Mucosa of descending colon (tissue), 3 donors: ENCODE results near the gene TGFB3. TPM values are rescaled to one million over a fixed set of nuclear protein-coding genes. Genes with fewer than 3 reads are reported as not detected.

Source experiments
- ATAC-seq: fragments of 200-7000 bp; cut with Tn5 transposase; one replicate; pipeline ENCODE4 v1.9.1; 2020; ENCODE audit warnings: mild to moderate bottlenecking, moderate library complexity
- DNase-seq, 3 donors: peaks; one replicate each; pipeline ENCODE4 v3.0.0-alpha.2; 2020
- H3K36me3 ChIP-seq: fragments of 200-600 bp; one replicate; pipeline ENCODE4 v1.8.0; 2021; ENCODE audit warnings: low read depth, mild to moderate bottlenecking
- H3K4me1 ChIP-seq: fragments of 200-600 bp; one replicate; pipeline ENCODE4 v1.8.0; 2021; ENCODE audit warnings: low read depth, mild to moderate bottlenecking
- H3K4me3 ChIP-seq: fragments of 200-600 bp; one replicate; pipeline ENCODE4 v1.8.0; 2021; ENCODE audit warnings: mild to moderate bottlenecking
- H3K9me3 ChIP-seq: fragments of 200-600 bp; one replicate; pipeline ENCODE4 v1.8.0; 2021; ENCODE audit warnings: mild to moderate bottlenecking
- intact Hi-C, 2 donors: fragments of 100-400 bp; cut with DNase I in 1 of 2; cut with micrococcal nuclease in 1 of 2; formaldehyde crosslinking; loops; one replicate each; pipeline versions ENCODE4 v1.11.0 to v1.11.1; 2022; cut with DNase I, micrococcal nuclease
- total RNA-seq, 3 donors: library from RNA; stranded (reverse); fragmentation: NEBNext Ultra II Directional in 2 of 3; extraction: Animal tissue kit (Norgen Biotek cat#: 25700) in 2 of 3; gene quantifications; one replicate each; pipeline versions ENCODE4 v1.2.1 to v1.2.4, GENCODE V29; 2021 to 2023
- TF ChIP-seq, protein P1 (sequence below): fragments of 200-600 bp; IDR thresholded peaks from one replicate; pipeline ENCODE4 v1.8.0; 2022; ENCODE audit warnings: antibody characterized with exemption, mild to moderate bottlenecking
- donor health status: DM: no; HTN: no; CAD: no; lungs with moderate emphysema.
- donor health status: DM: no; HTN: no; CAD: no.
- donor health status: DM: no; HTN: yes; CAD: no.

The TGFB3 gene
- total RNA-seq, 3 donors from 2014 or later: 5.2 to 13.0 (median 5.7) TPM

DNA sequence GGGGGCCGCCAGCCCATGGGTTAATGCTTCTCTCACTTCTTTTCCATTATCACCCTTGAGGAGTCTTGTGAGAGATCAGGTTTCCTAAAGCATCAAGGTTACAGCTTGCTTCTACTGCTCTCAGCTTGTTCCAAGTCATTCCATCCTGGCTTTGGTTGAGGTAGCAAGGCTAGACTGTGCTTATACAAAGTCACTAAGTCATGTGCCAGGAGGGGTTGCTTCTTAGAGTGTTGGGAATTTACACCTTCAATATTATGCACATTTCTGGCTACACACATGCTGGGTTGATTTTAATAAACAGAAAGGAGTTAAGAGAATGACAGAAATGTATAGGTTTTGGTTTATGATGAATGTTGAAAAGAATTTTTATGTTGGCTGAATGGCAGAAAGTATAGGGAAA lies 25.6 kb upstream of the TGFB3 start:
- intact Hi-C loops: no loop called here
- no peak overlapping the region for H3K4me3 ChIP-seq
- H3K36me3 ChIP-seq: peaks cover 4% of the 10 kb centered on the region
- no peaks in the 10 kb centered on the region for H3K4me1 ChIP-seq
- no peak for DNase-seq
- peaks cover 4% of the 10 kb centered on the region for H3K9me3 ChIP-seq
- TF ChIP-seq, protein P1, sequence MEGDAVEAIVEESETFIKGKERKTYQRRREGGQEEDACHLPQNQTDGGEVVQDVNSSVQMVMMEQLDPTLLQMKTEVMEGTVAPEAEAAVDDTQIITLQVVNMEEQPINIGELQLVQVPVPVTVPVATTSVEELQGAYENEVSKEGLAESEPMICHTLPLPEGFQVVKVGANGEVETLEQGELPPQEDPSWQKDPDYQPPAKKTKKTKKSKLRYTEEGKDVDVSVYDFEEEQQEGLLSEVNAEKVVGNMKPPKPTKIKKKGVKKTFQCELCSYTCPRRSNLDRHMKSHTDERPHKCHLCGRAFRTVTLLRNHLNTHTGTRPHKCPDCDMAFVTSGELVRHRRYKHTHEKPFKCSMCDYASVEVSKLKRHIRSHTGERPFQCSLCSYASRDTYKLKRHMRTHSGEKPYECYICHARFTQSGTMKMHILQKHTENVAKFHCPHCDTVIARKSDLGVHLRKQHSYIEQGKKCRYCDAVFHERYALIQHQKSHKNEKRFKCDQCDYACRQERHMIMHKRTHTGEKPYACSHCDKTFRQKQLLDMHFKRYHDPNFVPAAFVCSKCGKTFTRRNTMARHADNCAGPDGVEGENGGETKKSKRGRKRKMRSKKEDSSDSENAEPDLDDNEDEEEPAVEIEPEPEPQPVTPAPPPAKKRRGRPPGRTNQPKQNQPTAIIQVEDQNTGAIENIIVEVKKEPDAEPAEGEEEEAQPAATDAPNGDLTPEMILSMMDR: no peak
- ATAC-seq: no peak

DNA sequence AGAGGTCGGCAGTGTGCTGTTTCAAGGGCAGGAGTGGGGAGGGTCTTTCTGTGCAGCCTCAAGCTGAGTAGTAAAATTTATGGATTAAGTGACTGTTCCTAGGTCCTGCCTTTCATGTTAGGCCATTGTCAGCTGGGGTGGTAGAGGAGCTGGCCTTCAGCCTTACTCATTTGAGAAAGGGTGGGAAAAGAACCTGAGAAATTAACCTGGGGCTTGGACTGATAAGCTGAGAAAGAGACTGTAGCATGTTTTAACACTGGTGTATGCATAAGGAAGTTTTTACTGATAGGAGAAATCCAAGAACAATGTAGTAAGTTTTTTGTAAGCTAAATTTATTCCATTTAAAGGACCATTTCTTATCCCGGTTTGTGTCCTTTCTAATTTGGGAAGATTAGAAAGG lies 24.5 kb upstream of the TGFB3 start:
- no peak for ATAC-seq
- no peak for DNase-seq
- intact Hi-C loops: no loop called here
- Histone ChIP-seq H3K36me3 (peaks cover 4% of the 10 kb centered on the region), H3K4me3 (no peak overlapping the region), H3K9me3 (peaks cover 4% of the 10 kb centered on the region), H3K4me1 (no peaks in the 10 kb centered on the region)
- TF ChIP-seq, protein P1: no peak

- Histone ChIP-seq H3K9me3 (peaks cover 4% of the 10 kb centered on the region), H3K4me1 (no peaks in the 10 kb centered on the region), H3K4me3 (no peak overlapping the region), H3K36me3 (peaks cover 4% of the 10 kb centered on the region)
- DNase-seq: no peak
- intact Hi-C loops: no loop called here
- TF ChIP-seq, protein P1: no peak
- no peak for ATAC-seq
These were observed 20.6 kb upstream of the TGFB3 start for GRCh38 chr14:76002383-76002782.

- intact Hi-C loops: no loop called here
- no peak overlapping the region for H3K4me3 ChIP-seq
- ATAC-seq (no peak), DNase-seq (no peak)
- TF ChIP-seq, protein P1: no peak
- H3K36me3 ChIP-seq: peaks cover 1% of the 10 kb centered on the region
- H3K4me1 ChIP-seq: no peaks in the 10 kb centered on the region
- H3K9me3 ChIP-seq: peaks cover 3% of the 10 kb centered on the region
These were observed 17.9 kb upstream of the TGFB3 start for GRCh38 chr14:75999511-76000190.

GRCh38 chr14:75996488-75996887 lies 14.7 kb upstream of the TGFB3 start:
- no peaks in the 10 kb centered on the region for H3K9me3 ChIP-seq
- no peak for ATAC-seq
- H3K36me3 ChIP-seq: no peaks in the 10 kb centered on the region
- no peak for DNase-seq
- intact Hi-C loops: no loop called here
- peaks cover 2% of the 10 kb centered on the region for H3K4me1 ChIP-seq
- no peak overlapping the region for H3K4me3 ChIP-seq
- TF ChIP-seq, protein P1: no peak
